ENCODE data around the gene EIF2D.
A peak's percentile ranks its signal among the peaks of the same experiment; 100 is the strongest.

The EIF2D gene

GRCh38 chr1:206544562-206545257 is 67.6 kb downstream of the EIF2D start:
- DNase-seq, result peak; percentile 71

Measured in NCI-H2227 treated with DMSO at 0.1 percent for 48 hours (cell line).